ENCODE results near the gene CCDC142. TPM values are rescaled to one million over a fixed set of nuclear protein-coding genes. Genes with fewer than 3 reads are reported as not detected.

CCDC142 gene
- total and polyA plus RNA-seq, 2 of the 8 experiments (the other 6 are each of a cell fraction or from before 2014, with no cell fraction given), result 6.0 to 10.7 TPM

- Histone ChIP-seq H3K9ac (replicated peaks in 1 of 4; ENCODE audit: extremely low read depth in 1 of 4, low read depth in 3 of 4, low read length in 3 of 4) (peak overlapping the region; percentile 64 to 77 (median 74)), H3K23me2 (ENCODE audit: low read depth, low read length) (peaks cover 6% of the 10 kb centered on the region; the same call in 1 of the 2 replicates), H3K4me2 (ENCODE audit: insufficient read depth in 1 of 2, low read depth in 2 of 2, low read length in 2 of 2) (peak overlapping the region; percentile 68 to 92), H3K14ac (ENCODE audit: insufficient read length) (no peak overlapping the region), H3K9me3 (ENCODE audit: insufficient read depth in 2 of 2, low read depth in 1 of 2, low read length in 1 of 2) (no peaks in the 10 kb centered on the region), H3K23ac (ENCODE audit: insufficient read length) (no peak overlapping the region), H2BK5ac (ENCODE audit: low read depth, low read length) (peak overlapping the region; percentile 79), H3K4me3 (ENCODE audit: extremely low read depth in 1 of 4, insufficient read depth in 2 of 4, low read depth in 3 of 4, low read length in 4 of 4) (peak overlapping the region; percentile 69 to 90 (median 80)), H3K4me1 (replicated peaks in 1 of 4; ENCODE audit: control insufficient read depth in 3 of 4, insufficient read depth in 4 of 4, low read length in 3 of 4) (peaks cover 4 to 24% (median 17%) of the 10 kb centered on the region in 4 experiments; a peak in 6 of 7 replicates), H2AK5ac (ENCODE audit: low read depth, low read length) (no peak overlapping the region), H4K5ac (ENCODE audit: insufficient read length, low read depth, low read length) (peak overlapping the region; percentile 92), H2BK15ac (ENCODE audit: low read length) (no peak overlapping the region; the same call in 1 of the 2 replicates), H3K56ac (replicated peaks; ENCODE audit: insufficient read length, low read depth, low read length) (peak overlapping the region; percentile 72), H4K91ac (replicated peaks; ENCODE audit: insufficient read length, low read length) (no peak overlapping the region), H3K36me3 (ENCODE audit: control insufficient read depth in 2 of 4, insufficient read depth in 4 of 4, low read length in 3 of 4) (peaks cover 0 to 5% (median 0%) of the 10 kb centered on the region in 4 experiments; a peak in 1 of 8 replicates), H2AFZ (ENCODE audit: low read length) (peak overlapping the region; percentile 71; the same call in 1 of the 2 replicates), H3K27me3 (replicated peaks in 1 of 4; ENCODE audit: control insufficient read depth in 3 of 4, extremely low read depth in 1 of 4, insufficient read depth in 3 of 4, low read length in 3 of 4) (no peaks in the 10 kb centered on the region; a peak in 2 of 7 replicates), H3K18ac (ENCODE audit: extremely low read depth, low read length) (peak overlapping the region; percentile 72; the same call in 1 of the 2 replicates), H3K4ac (replicated peaks; ENCODE audit: insufficient read length, low read depth, low read length) (no peak overlapping the region), H2BK120ac (replicated peaks; ENCODE audit: low read depth, low read length) (no peak overlapping the region), H3K27ac (ENCODE audit: low read depth, low read length) (peak overlapping the region; percentile 87), H4K20me1 (replicated peaks in 1 of 2; ENCODE audit: control insufficient read depth in 1 of 2, insufficient read depth in 2 of 2, low read length in 2 of 2) (peaks cover 4 to 10% of the 10 kb centered on the region in 2 experiments), H2BK20ac (ENCODE audit: low read length) (no peak overlapping the region), H3K79me2 (ENCODE audit: control insufficient read depth in 1 of 2, insufficient read depth in 2 of 2, low read length in 2 of 2) (peaks cover 4 to 35% of the 10 kb centered on the region in 2 experiments; a peak in 2 of 4 replicates), H2BK12ac (ENCODE audit: low read depth, low read length) (no peak overlapping the region), H3K79me1 (ENCODE audit: low read depth, low read length) (peaks cover 13% of the 10 kb centered on the region), H4K8ac (ENCODE audit: extremely low read depth, insufficient read depth, low read length) (peak overlapping the region; percentile 97)
- 1% methylated on average over 31 of the region's 45 CpGs; no CpG with 5 or more reads in 1 of the 2 experiments for WGBS, 2 experiments (ENCODE audit: extremely low coverage in 1 of 2, insufficient coverage in 1 of 2, insufficient read length in 1 of 2, insufficient replicate concordance in 2 of 2, low coverage in 1 of 2, low lambda C conversion rate in 2 of 2, missing lambda C conversion rate in 1 of 2)
- FAIRE-seq (no peak), DNase-seq (ENCODE audit: low read depth in 1 of 2, low spot score in 2 of 2) (peak in 1 of 2 experiments; percentile 92)
- POLR2A ChIA-PET (ENCODE audit: partially characterized antibody), result interaction anchor here (0.6 to 3.9 kb wide), 24 partner anchors 9 to 179 kb away, joined by 3 to 66 read pairs (median 4); partner anchors contain the start of genes AUP1, C2orf81, CCDC142 and HTRA2
- CTCF ChIA-PET (ENCODE audit: partially characterized antibody), result interaction anchor here (0.6 to 3.1 kb wide), 14 partner anchors 9 to 106 kb away, joined by 3 to 16 read pairs (median 4); partner anchors contain the start of genes CCDC142, TTC31 and WBP1
These were observed 42.2 kb downstream of the CCDC142 start for GRCh38 chr2:74440378-74441169.

Measured in H1 (cell line).